K562 (cell line): ENCODE results near the gene TMEM19. TPM values are rescaled to one million over a fixed set of nuclear protein-coding genes. Genes with fewer than 3 reads are reported as not detected.
A peak's percentile ranks its signal among the peaks of the same experiment; 100 is the strongest.

Experiments used
- CAMTA2 ChIP-seq: fragments of 250-450 bp; sonication (Bioruptor Pico); conservative IDR thresholded peaks from 2 replicates; pipeline ENCODE4 v1.5.1; 2022
- CCAR2 ChIP-seq: fragments of 200-400 bp; formaldehyde crosslinking; IDR thresholded peaks from 2 replicates; pipeline ENCODE4 v1.6.1; 2017; ENCODE audit warnings: mild to moderate bottlenecking, low read depth, low read length
- CREM ChIP-seq: IDR thresholded peaks from 2 replicates; pipeline ENCODE4 v1.6.1; 2014; ENCODE audit warnings: antibody characterized with exemption, low read depth
- ELF4 ChIP-seq: fragments of 450-650 bp; formaldehyde crosslinking; IDR thresholded peaks from 2 replicates; pipeline ENCODE4 v1.4.0; 2022; ENCODE audit warnings: missing genetic modification characterization
- EP400 ChIP-seq: fragments of 450-650 bp; IDR thresholded peaks from 2 replicates; pipeline ENCODE4 v1.6.1; 2017; ENCODE audit warnings: antibody characterized with exemption, mild to moderate bottlenecking, moderate library complexity
- FOXJ2 ChIP-seq: fragments of 200-800 bp; sonication (Bioruptor generic); IDR thresholded peaks from 2 replicates; pipeline ENCODE4 v1.6.1; 2016; ENCODE audit warnings: missing genetic modification characterization, missing compliant biosample characterization
- HMG20A ChIP-seq: fragments of 450-650 bp; formaldehyde crosslinking; conservative IDR thresholded peaks from 2 replicates; pipeline ENCODE4 v1.4.0; 2020; ENCODE audit warnings: mild to moderate bottlenecking, mixed read lengths
- HMGXB4 ChIP-seq: sonication (generic); formaldehyde crosslinking; IDR thresholded peaks from 2 replicates; pipeline ENCODE4 v1.8.1; 2023; ENCODE audit warnings: mild to moderate bottlenecking, missing genetic modification reagents
- POLR2A ChIP-seq: fragments of 450-650 bp; conservative IDR thresholded peaks from 2 replicates; pipeline ENCODE4 v1.6.1; 2016
- SMARCC2 ChIP-seq: fragments of 450-650 bp; IDR thresholded peaks from 2 replicates; pipeline ENCODE4 v1.6.1; 2017; ENCODE audit warnings: antibody characterized with exemption, moderate library complexity, mild to moderate bottlenecking, low read depth
- TAF7 ChIP-seq: fragments of 450-650 bp; IDR thresholded peaks from 2 replicates; pipeline ENCODE4 v1.6.1; 2016; ENCODE audit warnings: missing genetic modification characterization, missing compliant biosample characterization
- TEAD4 ChIP-seq, 2 experiments: sonication (generic) in 1 of 2; formaldehyde crosslinking in 1 of 2; IDR thresholded peaks; 2 replicates each; pipeline versions ENCODE4 v1.6.1 to v1.8.0; 2012 to 2022; ENCODE audit warnings: borderline replicate concordance in 1 of 2, inconsistent platforms in 1 of 2, low read length in 1 of 2, mild to moderate bottlenecking in 1 of 2, missing genetic modification reagents in 1 of 2
- ZNF282 ChIP-seq: sonication (generic); formaldehyde crosslinking; IDR thresholded peaks from 2 replicates; pipeline ENCODE4 v1.8.1; 2023; ENCODE audit warnings: missing genetic modification reagents
- ZNF384 ChIP-seq: IDR thresholded peaks from 2 replicates; pipeline ENCODE4 v1.6.1; 2012; ENCODE audit warnings: low read depth, low read length, improper control_type of control experiment
- ZNF699 ChIP-seq: fragments of 250-450 bp; sonication (Bioruptor Pico); IDR thresholded peaks from 2 replicates; pipeline ENCODE4 v1.8.0; 2021; ENCODE audit warnings: mild to moderate bottlenecking, moderate library complexity; ENCODE audit not compliant: insufficient replicate concordance
- ZNF717 ChIP-seq: fragments of 250-450 bp; sonication (Bioruptor Pico); IDR thresholded peaks from 2 replicates; pipeline ENCODE4 v1.5.0; 2021
- ZNF77 ChIP-seq: fragments of 250-450 bp; sonication (Bioruptor Pico); IDR thresholded peaks from 2 replicates; pipeline ENCODE4 v1.5.0; 2020
- ZNF785 ChIP-seq: fragments of 250-450 bp; sonication (Bioruptor Pico); IDR thresholded peaks from 2 replicates; pipeline ENCODE4 v1.4.0; 2020; ENCODE audit warnings: mild to moderate bottlenecking
- polyA plus RNA-seq, 8 experiments: library from polyadenylated mRNA; depleted of rRNA in 4 of 8; stranded (reverse) in 5 of 8; unstranded in 3 of 8; fragments of >200 nt; fragmentation: Nextera tagmentation in 2 of 8; fragmentation: Illumina TruSeq in 1 of 8; extraction: Ambion mirVana in 2 of 8; extraction: Trizol in 1 of 8; gene quantifications; 2 replicates each; pipeline versions ENCODE4 v1.2.1 to v1.2.3, GENCODE V29; 2011 to 2014; ENCODE audit warnings: inconsistent platforms in 1 of 8, missing spikeins in 1 of 8
- total RNA-seq, 7 experiments: library from RNA; depleted of rRNA in 6 of 7; stranded (reverse); fragments of >200 nt in 6 of 7; fragmentation: Illumina TruSeq in 2 of 7; extraction: Trizol in 2 of 7; gene quantifications; 2 replicates each; pipeline versions ENCODE4 v1.2.1 to v1.2.3, GENCODE V29; 2011 to 2021; ENCODE audit warnings: low replicate concordance in 1 of 7
- TF ChIP-seq, protein P1 (sequence below): fragments of 450-650 bp; IDR thresholded peaks from 2 replicates; pipeline ENCODE4 v1.6.1; 2016; ENCODE audit warnings: mild to moderate bottlenecking, moderate library complexity

The TMEM19 gene
- total and polyA plus RNA-seq, 9 of the 15 experiments (the other 6 are each of a cell fraction or from before 2014, with no cell fraction given): 8.2 to 24.2 (median 17.2) TPM

- no peak for TF ChIP-seq ZNF785 (CRISPR knock-in tag)
- TF ChIP-seq CREM: peak; percentile 44; the same call in 1 of the 2 replicates
- no peak for TF ChIP-seq ZNF77 (CRISPR knock-in tag)
- no peak; the same call in 1 of the 2 replicates for TF ChIP-seq HMG20A (CRISPR knock-in tag)
- 0 out of 2 replicates have a peak, but pooled peaks have one; percentile 21 for TF ChIP-seq EP400
- TF ChIP-seq TAF7 (tag): no peak
- TF ChIP-seq CCAR2: no peak
- no peak for TF ChIP-seq HMGXB4 (CRISPR knock-in tag)
- no peak for TF ChIP-seq ZNF699 (CRISPR knock-in tag)
- TF ChIP-seq, protein P1, sequence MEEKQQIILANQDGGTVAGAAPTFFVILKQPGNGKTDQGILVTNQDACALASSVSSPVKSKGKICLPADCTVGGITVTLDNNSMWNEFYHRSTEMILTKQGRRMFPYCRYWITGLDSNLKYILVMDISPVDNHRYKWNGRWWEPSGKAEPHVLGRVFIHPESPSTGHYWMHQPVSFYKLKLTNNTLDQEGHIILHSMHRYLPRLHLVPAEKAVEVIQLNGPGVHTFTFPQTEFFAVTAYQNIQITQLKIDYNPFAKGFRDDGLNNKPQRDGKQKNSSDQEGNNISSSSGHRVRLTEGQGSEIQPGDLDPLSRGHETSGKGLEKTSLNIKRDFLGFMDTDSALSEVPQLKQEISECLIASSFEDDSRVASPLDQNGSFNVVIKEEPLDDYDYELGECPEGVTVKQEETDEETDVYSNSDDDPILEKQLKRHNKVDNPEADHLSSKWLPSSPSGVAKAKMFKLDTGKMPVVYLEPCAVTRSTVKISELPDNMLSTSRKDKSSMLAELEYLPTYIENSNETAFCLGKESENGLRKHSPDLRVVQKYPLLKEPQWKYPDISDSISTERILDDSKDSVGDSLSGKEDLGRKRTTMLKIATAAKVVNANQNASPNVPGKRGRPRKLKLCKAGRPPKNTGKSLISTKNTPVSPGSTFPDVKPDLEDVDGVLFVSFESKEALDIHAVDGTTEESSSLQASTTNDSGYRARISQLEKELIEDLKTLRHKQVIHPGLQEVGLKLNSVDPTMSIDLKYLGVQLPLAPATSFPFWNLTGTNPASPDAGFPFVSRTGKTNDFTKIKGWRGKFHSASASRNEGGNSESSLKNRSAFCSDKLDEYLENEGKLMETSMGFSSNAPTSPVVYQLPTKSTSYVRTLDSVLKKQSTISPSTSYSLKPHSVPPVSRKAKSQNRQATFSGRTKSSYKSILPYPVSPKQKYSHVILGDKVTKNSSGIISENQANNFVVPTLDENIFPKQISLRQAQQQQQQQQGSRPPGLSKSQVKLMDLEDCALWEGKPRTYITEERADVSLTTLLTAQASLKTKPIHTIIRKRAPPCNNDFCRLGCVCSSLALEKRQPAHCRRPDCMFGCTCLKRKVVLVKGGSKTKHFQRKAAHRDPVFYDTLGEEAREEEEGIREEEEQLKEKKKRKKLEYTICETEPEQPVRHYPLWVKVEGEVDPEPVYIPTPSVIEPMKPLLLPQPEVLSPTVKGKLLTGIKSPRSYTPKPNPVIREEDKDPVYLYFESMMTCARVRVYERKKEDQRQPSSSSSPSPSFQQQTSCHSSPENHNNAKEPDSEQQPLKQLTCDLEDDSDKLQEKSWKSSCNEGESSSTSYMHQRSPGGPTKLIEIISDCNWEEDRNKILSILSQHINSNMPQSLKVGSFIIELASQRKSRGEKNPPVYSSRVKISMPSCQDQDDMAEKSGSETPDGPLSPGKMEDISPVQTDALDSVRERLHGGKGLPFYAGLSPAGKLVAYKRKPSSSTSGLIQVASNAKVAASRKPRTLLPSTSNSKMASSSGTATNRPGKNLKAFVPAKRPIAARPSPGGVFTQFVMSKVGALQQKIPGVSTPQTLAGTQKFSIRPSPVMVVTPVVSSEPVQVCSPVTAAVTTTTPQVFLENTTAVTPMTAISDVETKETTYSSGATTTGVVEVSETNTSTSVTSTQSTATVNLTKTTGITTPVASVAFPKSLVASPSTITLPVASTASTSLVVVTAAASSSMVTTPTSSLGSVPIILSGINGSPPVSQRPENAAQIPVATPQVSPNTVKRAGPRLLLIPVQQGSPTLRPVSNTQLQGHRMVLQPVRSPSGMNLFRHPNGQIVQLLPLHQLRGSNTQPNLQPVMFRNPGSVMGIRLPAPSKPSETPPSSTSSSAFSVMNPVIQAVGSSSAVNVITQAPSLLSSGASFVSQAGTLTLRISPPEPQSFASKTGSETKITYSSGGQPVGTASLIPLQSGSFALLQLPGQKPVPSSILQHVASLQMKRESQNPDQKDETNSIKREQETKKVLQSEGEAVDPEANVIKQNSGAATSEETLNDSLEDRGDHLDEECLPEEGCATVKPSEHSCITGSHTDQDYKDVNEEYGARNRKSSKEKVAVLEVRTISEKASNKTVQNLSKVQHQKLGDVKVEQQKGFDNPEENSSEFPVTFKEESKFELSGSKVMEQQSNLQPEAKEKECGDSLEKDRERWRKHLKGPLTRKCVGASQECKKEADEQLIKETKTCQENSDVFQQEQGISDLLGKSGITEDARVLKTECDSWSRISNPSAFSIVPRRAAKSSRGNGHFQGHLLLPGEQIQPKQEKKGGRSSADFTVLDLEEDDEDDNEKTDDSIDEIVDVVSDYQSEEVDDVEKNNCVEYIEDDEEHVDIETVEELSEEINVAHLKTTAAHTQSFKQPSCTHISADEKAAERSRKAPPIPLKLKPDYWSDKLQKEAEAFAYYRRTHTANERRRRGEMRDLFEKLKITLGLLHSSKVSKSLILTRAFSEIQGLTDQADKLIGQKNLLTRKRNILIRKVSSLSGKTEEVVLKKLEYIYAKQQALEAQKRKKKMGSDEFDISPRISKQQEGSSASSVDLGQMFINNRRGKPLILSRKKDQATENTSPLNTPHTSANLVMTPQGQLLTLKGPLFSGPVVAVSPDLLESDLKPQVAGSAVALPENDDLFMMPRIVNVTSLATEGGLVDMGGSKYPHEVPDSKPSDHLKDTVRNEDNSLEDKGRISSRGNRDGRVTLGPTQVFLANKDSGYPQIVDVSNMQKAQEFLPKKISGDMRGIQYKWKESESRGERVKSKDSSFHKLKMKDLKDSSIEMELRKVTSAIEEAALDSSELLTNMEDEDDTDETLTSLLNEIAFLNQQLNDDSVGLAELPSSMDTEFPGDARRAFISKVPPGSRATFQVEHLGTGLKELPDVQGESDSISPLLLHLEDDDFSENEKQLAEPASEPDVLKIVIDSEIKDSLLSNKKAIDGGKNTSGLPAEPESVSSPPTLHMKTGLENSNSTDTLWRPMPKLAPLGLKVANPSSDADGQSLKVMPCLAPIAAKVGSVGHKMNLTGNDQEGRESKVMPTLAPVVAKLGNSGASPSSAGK: no peak; the same call in 1 of the 2 replicates
- no peak for TF ChIP-seq POLR2A
- TF ChIP-seq ELF4: no peak
- peak; percentile 83 for TF ChIP-seq SMARCC2
- peak; percentile 97 for TF ChIP-seq TEAD4 (IDR thresholded peaks at IDR 0.05; ENCODE audit: low read length)
- TF ChIP-seq TEAD4 (CRISPR knock-in tag; IDR thresholded peaks at IDR 0.05; ENCODE audit: borderline replicate concordance): no peak
- no peak for TF ChIP-seq ZNF717 (CRISPR knock-in tag)
- TF ChIP-seq ZNF282: no peak
- no peak; the same call in 1 of the 2 replicates for TF ChIP-seq ZNF384
- no peak for TF ChIP-seq CAMTA2 (CRISPR knock-in tag)
- TF ChIP-seq FOXJ2 (tag): no peak
These were observed 67.0 kb downstream of the TMEM19 start (continued) for GRCh38 chr12:71752891-71753290.
